ENCODE results near the gene BAZ2B.
"Not testable (repeated sequence)": the region's sequence is repeated elsewhere in the genome, so short reads cannot be mapped to it uniquely, and the experiment has no call there.

BAZ2B gene

DNA sequence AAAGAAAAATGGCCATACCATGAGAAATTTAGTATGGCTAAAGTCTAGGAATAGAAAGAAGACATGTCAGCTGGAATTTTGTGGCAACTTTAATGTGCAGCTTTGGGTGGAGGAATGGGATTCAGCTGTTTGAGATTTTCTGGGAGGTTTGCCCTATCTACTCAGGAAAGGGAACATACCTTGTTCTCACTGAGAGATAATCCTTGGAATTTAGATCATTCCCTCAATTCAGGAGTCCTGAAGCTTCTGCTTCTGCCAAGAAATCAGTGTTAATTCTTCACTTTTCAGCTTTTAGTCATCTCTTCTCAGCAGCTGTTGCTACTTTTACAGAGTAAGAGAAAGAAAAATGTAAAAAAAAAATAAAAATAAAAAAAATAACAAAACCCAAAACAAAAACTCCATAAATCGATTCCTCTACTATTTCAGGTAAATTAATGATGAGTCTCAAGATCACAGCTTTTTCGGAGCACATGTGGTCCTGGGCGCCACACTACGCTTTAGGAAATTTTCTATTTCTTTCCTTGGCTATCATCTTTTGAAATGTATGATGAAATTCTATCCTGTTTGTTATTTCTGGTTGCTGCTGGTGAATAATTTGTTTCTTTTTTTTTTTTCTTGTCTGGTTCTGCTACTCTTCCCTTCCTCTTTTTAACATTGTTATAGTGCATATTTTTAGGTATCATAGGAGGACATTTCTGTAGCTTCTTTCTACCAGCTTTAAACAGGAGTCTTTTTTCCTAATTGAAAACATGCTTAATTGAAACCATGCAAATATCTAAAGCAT, 18.9 kb upstream of the BAZ2B start:
- TF ChIP-seq, protein P1, sequence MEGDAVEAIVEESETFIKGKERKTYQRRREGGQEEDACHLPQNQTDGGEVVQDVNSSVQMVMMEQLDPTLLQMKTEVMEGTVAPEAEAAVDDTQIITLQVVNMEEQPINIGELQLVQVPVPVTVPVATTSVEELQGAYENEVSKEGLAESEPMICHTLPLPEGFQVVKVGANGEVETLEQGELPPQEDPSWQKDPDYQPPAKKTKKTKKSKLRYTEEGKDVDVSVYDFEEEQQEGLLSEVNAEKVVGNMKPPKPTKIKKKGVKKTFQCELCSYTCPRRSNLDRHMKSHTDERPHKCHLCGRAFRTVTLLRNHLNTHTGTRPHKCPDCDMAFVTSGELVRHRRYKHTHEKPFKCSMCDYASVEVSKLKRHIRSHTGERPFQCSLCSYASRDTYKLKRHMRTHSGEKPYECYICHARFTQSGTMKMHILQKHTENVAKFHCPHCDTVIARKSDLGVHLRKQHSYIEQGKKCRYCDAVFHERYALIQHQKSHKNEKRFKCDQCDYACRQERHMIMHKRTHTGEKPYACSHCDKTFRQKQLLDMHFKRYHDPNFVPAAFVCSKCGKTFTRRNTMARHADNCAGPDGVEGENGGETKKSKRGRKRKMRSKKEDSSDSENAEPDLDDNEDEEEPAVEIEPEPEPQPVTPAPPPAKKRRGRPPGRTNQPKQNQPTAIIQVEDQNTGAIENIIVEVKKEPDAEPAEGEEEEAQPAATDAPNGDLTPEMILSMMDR (IDR thresholded peaks at IDR 0.05; ENCODE audit: low read depth, low read length, missing control alignments), result no peak
- no peak for DNase-seq (ENCODE audit: extremely low read depth, low read depth)
- no peak overlapping the region for H3K4me3 ChIP-seq (replicated peaks; ENCODE audit: low read depth, low read length)

DNA sequence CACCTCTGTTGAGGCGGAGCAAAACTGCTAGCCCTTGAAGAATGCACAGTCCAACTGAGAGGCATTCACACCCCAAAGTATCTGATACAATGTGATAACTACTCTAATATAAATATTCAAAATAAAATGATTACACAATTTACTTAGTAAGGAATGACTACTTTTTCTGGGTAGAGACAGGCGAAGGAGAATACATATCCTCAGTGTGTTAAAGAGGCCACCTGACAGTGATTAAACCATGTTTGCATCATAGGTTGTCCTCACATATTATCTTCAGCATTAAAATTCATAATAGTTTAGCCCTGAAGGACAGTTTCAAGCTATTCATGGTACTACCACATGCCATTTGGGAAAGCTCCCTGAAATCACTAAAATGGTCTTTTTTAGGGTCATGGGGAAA, 16.9 kb upstream of the BAZ2B start:
- TF ChIP-seq, protein P1 (IDR thresholded peaks at IDR 0.05; ENCODE audit: low read depth, low read length, missing control alignments), result no peak
- no peak overlapping the region for H3K4me3 ChIP-seq (replicated peaks; ENCODE audit: low read depth, low read length)
- DNase-seq (ENCODE audit: extremely low read depth, low read depth), result no peak

DNA sequence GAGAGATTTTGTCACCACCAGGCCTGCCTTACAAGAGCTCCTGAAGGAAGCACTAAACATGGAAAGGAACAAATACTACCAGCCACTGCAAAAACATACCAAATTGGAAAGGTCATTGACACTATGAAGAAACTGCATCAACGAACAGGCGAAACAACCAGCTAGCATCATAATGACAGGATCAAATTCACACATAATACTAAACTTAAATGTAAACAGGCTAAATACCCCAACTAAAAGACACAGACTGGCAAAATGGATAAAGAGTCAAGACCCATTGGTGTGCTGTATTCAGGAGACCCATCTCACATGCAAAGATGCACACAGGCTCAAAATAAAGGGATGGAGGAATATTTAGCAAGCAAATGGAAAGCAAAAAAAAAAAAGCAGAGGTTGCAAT, 9.3 kb upstream of the BAZ2B start:
- H3K4me3 ChIP-seq (replicated peaks; ENCODE audit: low read depth, low read length); DNase-seq (ENCODE audit: extremely low read depth, low read depth): not testable (repeated sequence)

DNA sequence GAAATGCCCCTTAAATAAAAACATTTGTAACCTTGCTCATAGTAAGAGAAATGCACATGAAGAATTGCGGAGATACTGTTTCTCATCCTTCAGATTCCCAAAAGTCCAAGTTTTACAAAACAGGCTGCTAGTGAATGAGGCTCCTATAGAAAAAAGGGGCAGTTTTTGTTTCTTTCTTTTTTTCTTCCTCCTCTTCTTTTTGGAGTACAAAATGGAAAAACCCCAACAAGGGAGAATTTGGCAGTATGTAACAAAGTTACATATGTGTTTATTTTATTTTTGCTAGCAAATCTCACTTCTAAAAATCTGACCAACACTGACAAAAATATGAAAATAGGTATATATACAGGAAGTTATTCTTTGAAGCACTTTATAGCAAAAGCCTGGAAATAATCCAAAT, 7.1 kb upstream of the BAZ2B start:
- no peak for DNase-seq (ENCODE audit: extremely low read depth, low read depth)
- TF ChIP-seq, protein P1 (IDR thresholded peaks at IDR 0.05; ENCODE audit: low read depth, low read length, missing control alignments), result no peak
- H3K4me3 ChIP-seq (replicated peaks; ENCODE audit: low read depth, low read length), result no peak overlapping the region

DNA sequence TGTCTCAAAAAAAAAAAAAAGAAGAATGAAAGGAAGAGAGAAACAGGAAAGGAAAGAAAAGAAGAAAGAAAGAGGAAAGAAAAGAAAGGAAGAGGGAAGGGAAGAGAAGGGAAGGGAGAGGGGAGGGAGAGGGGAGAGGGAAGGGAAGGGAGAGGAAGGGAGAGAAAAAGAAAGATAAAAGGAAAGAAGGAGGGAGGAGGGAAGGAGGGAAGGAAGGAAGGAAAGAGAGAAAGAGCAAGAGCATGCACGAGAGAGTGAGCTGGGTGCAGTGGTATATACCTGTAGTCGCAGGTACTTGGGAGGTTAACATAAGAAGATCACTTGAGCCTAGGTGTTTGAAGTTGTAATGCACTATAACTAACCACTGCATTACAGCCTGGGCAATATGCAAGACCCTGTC, 6.6 kb upstream of the BAZ2B start:
- DNase-seq (ENCODE audit: extremely low read depth, low read depth), result no peak
- no peak overlapping the region for H3K4me3 ChIP-seq (replicated peaks; ENCODE audit: low read depth, low read length)
- TF ChIP-seq, protein P1 (IDR thresholded peaks at IDR 0.05; ENCODE audit: low read depth, low read length, missing control alignments), result no peak

DNA sequence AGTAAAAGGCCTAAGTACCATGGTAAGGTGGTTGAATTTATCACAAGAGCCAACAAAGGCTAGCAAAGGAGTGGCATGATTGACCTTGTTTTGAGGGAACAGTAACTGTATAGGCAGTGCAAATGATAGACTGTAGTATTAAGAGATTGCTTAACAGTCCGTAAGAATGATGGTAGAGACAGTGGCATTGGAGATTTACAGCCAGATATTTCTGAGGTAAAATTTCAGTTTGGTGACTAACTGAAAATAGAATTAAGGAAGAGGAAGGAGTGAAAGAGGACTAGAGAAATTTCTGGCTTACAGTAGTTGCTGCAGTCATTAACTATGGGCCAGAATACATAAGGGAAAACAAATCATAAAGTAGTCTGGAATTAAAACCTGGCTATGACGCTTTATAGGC, 4.4 kb upstream of the BAZ2B start:
- H3K4me3 ChIP-seq (replicated peaks; ENCODE audit: low read depth, low read length), result no peak overlapping the region
- DNase-seq (ENCODE audit: extremely low read depth, low read depth), result no peak
- TF ChIP-seq, protein P1 (IDR thresholded peaks at IDR 0.05; ENCODE audit: low read depth, low read length, missing control alignments), result no peak

DNA sequence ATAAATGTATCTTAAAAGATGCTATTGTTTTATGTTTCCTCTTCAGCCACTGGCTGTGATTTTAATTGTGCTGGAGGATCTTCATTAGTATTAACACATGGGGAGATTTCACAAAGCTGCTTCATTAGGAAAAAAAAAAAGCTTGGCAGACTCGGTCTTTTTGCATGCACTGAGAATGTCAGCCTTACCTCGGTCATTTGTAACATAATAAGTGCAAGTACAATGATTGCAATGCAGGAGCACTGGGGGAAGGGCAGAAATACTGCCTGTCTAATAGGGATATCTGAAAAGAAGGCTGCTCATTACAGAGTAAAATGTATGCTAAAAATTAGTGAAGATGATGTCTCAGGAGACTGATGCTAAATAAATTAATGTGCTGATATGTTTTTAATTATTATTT, 1.3 kb upstream of the BAZ2B start:
- no peak for DNase-seq (ENCODE audit: extremely low read depth, low read depth)
- TF ChIP-seq, protein P1 (IDR thresholded peaks at IDR 0.05; ENCODE audit: low read depth, low read length, missing control alignments), result no peak
- H3K4me3 ChIP-seq (replicated peaks; ENCODE audit: low read depth, low read length), result no peak overlapping the region
